NCI-H526 treated with DMSO at 0.1 percent for 48 hours (cell line): ENCODE data around the gene GRID2.

Experiments used
- DNase-seq: peaks from one replicate; lab custom pipeline; 2025; lab: John Stamatoyannopoulos, UW

The GRID2 gene

DNA sequence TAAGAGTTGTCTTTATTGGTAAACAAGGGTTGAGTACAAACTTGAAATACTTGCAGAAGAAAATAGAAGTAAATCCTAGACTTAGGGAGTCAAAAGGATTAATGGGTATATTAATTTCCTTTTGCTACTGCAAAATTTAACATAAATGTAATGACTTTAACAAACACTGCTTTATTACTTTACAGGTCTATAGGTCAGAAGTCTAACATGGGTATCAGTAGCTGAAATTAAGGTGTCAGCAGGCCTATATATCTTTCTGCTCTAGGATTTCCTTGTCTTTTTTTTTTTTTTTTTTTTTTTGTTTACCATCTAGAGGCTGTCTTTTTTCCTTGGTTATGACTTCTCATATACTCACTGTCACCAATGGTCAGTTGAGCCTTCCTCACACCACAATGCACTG lies 220.4 kb downstream of the GRID2 start:
- DNase-seq: no peak

DNA sequence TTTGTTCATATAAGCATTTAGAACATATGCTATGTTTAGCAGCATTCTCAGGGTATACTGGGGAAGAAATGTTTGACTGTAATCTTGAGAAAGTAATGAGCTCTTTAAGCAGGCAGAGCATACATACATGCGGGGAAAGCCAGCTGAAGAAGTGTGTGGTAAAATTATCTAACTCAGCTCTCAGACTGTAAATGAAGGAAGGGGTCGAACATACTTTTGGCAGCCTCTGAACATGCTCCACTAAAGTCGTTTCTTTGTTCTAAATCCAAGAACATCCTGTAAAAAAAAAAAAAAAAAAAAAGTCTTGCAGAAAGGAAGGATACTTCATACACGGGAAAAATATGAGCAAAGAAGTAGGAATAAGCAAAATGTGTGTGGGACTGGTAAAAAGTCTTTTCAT lies 224.8 kb downstream of the GRID2 start:
- no peak for DNase-seq

GRCh38 chr4:92529510-92529909 lies 225.7 kb downstream of the GRID2 start:
- no peak for DNase-seq

- DNase-seq: no peak
Measured at GRCh38 chr4:92535599-92535998, 231.8 kb downstream of the GRID2 start.

DNA sequence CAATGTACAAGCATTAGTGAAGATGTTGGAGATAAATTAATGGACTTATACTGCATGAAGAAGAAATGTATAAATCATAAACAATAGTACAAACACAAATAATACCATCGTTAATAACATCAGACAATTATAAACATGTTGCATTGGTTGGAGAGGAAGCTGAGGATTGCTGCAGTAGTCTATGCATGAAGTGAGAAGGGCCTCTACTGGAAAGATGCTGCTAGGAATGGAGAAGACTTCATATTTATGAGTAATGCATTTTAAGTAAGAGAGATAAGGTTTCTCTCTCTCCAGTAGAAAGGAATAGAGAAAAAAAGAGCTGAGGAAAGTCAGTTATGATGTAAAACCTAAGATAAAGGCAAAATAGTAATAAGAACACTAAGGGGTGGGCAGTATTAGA lies 247.8 kb downstream of the GRID2 start:
- no peak for DNase-seq

DNA sequence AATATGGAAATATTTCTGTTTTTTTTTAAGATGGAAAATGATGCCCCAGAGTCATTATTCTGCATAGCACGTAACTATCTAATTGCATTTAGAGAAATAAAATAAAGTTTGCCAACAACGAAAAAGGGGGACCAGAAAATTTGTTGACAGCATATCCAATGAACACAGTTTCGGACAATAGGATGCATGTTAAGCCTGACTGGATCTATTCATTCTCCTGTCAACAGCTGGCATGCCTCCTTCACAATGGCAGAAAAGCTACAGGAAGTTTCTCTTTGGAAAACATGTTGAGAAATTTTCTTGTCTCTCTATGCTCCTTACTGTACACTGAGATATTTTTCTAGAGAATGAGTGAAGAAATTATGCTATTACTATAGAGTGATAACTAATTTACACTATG lies 262.5 kb downstream of the GRID2 start:
- no peak for DNase-seq

DNA sequence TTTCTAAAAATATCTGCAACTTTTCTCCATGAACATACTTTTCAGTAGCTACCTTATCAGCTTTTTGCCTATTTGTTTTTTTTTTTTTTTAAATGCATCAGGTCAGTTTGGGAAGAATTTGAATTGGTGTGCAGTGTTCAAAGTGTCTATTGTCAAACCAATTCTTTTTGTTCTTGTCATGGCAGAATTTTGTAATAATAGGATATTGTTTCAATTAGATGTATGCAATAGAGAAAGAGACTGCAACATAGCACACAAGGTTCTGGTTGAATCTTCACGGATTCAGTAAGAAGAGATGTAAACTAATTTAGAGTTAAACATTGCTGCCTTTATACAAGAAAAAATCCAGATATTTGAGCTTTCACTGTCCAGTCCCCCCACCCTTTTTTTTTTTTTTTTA lies 277.1 kb downstream of the GRID2 start:
- DNase-seq: no peak

GRCh38 chr4:92599044-92599443 lies 295.3 kb downstream of the GRID2 start:
- no peak for DNase-seq

GRCh38 chr4:92600638-92601037 lies 296.9 kb downstream of the GRID2 start:
- no peak for DNase-seq

- DNase-seq: no peak
Measured at GRCh38 chr4:92606227-92606626, 302.5 kb downstream of the GRID2 start.

DNA sequence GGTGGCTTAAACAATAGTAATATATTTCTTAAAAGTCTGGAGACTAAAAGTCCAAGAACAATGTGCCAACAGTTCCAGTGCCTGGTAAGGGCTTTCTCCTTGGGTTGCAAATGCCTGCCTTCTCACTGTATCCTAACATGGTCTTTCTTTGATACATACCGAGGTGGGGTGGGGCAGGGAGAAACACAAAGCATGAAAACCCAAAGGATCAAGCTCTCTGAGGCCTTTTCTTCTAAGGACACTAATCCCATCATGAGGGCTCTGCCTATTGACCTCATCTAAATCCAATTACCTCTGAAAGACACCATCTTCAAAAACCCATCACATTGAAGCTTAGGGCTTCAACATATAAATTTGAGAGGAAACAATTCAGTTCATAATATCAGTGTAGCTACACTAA lies 311.3 kb downstream of the GRID2 start:
- DNase-seq: no peak

GRCh38 chr4:92618968-92619367 lies 315.2 kb downstream of the GRID2 start:
- DNase-seq: no peak

- DNase-seq: no peak
Measured at GRCh38 chr4:92629302-92629701, 325.5 kb downstream of the GRID2 start.

DNA sequence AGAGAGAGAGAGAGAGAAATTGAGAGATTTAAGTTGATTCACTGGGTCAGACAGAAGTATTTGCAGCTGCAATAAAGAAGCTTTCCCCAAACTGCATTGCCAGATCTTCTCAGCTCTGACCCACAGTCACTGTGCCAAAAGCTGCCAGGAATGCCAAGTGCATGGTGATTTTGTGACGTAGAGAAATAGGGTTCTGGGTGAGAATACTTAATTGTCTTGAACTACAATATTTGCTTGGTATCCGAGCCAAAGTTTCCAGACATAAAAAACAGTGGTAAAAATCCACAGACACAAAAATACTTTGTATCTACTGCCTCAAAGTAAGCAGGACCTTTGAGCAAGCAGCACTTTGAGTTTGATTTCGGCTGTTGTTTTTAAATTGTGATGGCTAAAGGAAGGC lies 331.1 kb downstream of the GRID2 start:
- DNase-seq: no peak

GRCh38 chr4:92636038-92636806 lies 332.5 kb downstream of the GRID2 start:
- DNase-seq: no peak

- no peak for DNase-seq
Measured at GRCh38 chr4:92641409-92641808, 337.6 kb downstream of the GRID2 start.

- no peak for DNase-seq
Measured at GRCh38 chr4:92646826-92647225, 343.1 kb downstream of the GRID2 start.

GRCh38 chr4:92651536-92651935 lies 347.8 kb downstream of the GRID2 start:
- no peak for DNase-seq

DNA sequence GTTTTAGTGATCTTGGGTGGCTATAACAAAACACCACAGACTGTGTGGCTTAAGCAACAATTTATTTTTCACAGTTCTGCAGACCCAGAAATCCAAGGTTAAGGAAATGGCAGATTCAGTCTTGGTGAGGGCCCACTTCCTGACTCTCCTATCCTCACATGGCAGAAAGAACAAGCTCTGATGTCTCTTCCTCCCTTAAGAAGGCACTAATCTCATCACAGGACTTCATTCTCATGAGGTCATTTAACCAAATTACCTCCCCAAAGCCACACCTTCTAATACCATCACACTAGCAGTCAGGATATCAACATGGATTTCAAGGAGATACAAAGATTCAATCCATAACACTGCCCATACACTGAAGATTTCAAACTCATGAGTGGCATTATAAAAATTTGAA lies 350.3 kb downstream of the GRID2 start:
- DNase-seq: no peak

DNA sequence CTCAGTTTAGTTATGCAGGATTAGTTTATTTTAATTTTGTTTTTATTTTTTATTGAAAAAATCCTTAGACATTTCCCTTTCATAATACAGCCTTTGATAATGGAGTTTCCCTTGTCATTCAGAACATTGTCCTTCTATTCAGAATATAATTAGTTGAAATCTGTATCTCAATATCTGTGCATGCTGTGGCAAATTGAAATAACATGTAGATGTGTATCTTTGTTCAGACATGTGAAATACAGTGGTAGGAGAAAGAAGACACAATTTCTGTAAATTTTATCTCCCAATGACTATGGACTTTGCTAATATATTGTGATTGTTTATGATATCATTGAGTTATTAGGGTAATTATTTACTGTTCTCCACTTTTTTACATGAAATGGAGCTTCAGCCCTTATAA lies 353.9 kb downstream of the GRID2 start:
- no peak for DNase-seq

DNA sequence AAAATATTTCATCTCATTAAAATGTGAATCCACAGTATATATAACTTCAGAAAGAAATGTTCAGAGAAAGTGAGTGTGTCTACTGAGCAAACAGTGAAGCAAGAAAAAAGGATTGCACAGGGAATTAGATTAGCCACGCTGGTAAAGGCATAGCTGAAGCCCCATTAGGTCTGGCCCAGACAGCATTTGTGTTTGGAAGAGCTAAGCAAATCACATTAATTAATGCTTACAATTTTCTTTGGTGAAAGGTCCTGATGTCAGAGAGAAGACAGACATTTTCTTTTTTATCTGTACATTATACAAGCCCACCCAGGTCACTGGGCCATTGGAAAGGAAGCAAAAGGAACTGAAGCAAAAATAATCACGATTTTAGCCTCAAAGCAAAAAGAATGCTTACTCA lies 354.6 kb downstream of the GRID2 start:
- no peak for DNase-seq

- DNase-seq: no peak
Measured at GRCh38 chr4:92677805-92678204, 374.0 kb downstream of the GRID2 start.

- DNase-seq: no peak
Measured at GRCh38 chr4:92678292-92678691, 374.5 kb downstream of the GRID2 start.

- no peak for DNase-seq
Measured at GRCh38 chr4:92679149-92679548, 375.4 kb downstream of the GRID2 start.
